ENCODE results near the gene GPRC5A. TPM values are rescaled to one million over a fixed set of nuclear protein-coding genes. Genes with fewer than 3 reads are reported as not detected.

GPRC5A gene
- total and polyA plus RNA-seq, 2 experiments from 2014 or later: 0.16 to 0.38 TPM

DNA sequence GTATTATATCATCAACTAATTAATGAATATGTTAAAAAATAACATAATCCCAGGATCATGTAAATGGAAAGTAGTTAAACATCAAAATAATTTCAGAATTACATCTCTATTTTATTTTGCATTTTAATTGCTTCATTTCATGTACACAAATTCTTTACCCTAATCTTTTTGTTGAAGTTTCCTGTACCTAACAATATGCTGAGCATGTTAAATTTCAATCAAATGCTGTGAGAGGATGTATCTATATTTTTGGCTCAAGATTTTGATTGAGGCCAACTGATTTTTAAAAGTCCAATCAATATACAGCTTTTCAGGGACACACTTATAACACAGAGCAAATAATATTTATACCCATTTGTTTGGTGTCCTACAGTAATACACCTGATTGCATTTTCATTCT lies 54.2 kb downstream of the GPRC5A start:
- Histone ChIP-seq H3F3A (replicated peaks; ENCODE audit: low read depth) (no peaks in the 10 kb centered on the region), H3K4me1 (ENCODE audit: insufficient read depth) (no peaks in the 10 kb centered on the region), H3K79me2 (replicated peaks; ENCODE audit: insufficient read depth) (no peaks in the 10 kb centered on the region), H3K9me2 (ENCODE audit: insufficient read depth) (no peaks in the 10 kb centered on the region), H2AFZ (no peak overlapping the region), H3K4me3 (no peak overlapping the region), H3K27me3 (ENCODE audit: insufficient read depth) (no peaks in the 10 kb centered on the region), H4K20me1 (replicated peaks; ENCODE audit: insufficient read depth) (no peaks in the 10 kb centered on the region), H3K36me3 (ENCODE audit: insufficient read depth) (no peaks in the 10 kb centered on the region), H3K27ac (ENCODE audit: low read depth) (no peak overlapping the region), H3K4me2 (no peak overlapping the region)
- no peak overlapping the region for H3K27ac Mint-ChIP-seq
- no peaks in the 10 kb centered on the region for H3K36me3 Mint-ChIP-seq (ENCODE audit: low read depth)
- TF ChIP-seq CTCF (conservative IDR thresholded peaks at IDR 0.05; ENCODE audit: low read depth in 2 of 2) (no peak), NANOG (IDR thresholded peaks at IDR 0.05; ENCODE audit: borderline replicate concordance) (no peak), ZNF331 (CRISPR knock-in tag; IDR thresholded peaks at IDR 0.05; ENCODE audit: low read depth) (no peak), ZNF462 (CRISPR knock-in tag; IDR thresholded peaks at IDR 0.05) (no peak), JUNB (IDR thresholded peaks at IDR 0.05; ENCODE audit: unreplicated experiment) (no peak), POLR2AphosphoS5 (IDR thresholded peaks at IDR 0.05; ENCODE audit: low read depth) (no peak), STAT1 (IDR thresholded peaks at IDR 0.05; ENCODE audit: unreplicated experiment) (no peak), ETS1 (IDR thresholded peaks at IDR 0.05) (no peak), EZH2 (IDR thresholded peaks at IDR 0.05; ENCODE audit: low read depth, unreplicated experiment) (no peak), ZNF114 (CRISPR knock-in tag; IDR thresholded peaks at IDR 0.05) (no peak), CREB1 (CRISPR knock-in tag; IDR thresholded peaks at IDR 0.05; ENCODE audit: low read depth) (no peak)
- TF ChIP-seq, protein P1, sequence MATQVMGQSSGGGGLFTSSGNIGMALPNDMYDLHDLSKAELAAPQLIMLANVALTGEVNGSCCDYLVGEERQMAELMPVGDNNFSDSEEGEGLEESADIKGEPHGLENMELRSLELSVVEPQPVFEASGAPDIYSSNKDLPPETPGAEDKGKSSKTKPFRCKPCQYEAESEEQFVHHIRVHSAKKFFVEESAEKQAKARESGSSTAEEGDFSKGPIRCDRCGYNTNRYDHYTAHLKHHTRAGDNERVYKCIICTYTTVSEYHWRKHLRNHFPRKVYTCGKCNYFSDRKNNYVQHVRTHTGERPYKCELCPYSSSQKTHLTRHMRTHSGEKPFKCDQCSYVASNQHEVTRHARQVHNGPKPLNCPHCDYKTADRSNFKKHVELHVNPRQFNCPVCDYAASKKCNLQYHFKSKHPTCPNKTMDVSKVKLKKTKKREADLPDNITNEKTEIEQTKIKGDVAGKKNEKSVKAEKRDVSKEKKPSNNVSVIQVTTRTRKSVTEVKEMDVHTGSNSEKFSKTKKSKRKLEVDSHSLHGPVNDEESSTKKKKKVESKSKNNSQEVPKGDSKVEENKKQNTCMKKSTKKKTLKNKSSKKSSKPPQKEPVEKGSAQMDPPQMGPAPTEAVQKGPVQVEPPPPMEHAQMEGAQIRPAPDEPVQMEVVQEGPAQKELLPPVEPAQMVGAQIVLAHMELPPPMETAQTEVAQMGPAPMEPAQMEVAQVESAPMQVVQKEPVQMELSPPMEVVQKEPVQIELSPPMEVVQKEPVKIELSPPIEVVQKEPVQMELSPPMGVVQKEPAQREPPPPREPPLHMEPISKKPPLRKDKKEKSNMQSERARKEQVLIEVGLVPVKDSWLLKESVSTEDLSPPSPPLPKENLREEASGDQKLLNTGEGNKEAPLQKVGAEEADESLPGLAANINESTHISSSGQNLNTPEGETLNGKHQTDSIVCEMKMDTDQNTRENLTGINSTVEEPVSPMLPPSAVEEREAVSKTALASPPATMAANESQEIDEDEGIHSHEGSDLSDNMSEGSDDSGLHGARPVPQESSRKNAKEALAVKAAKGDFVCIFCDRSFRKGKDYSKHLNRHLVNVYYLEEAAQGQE (IDR thresholded peaks at IDR 0.05; ENCODE audit: unreplicated experiment): no peak
- no peaks in the 10 kb centered on the region for H3K4me1 Mint-ChIP-seq
- H3K27me3 Mint-ChIP-seq (ENCODE audit: insufficient read depth, low read depth, poor library complexity): peaks cover 3% of the 10 kb centered on the region
- DNase-seq (ENCODE audit: low spot score) (no peak), ATAC-seq (no peak)
- H3K9me3 Mint-ChIP-seq: no peaks in the 10 kb centered on the region
- H3K4me3 Mint-ChIP-seq: no peak overlapping the region

Measured in GM23338 (cell line).